ENCODE measurements around the gene PDGFRA. TPM values are rescaled to one million over a fixed set of nuclear protein-coding genes. Genes with fewer than 3 reads are reported as not detected.
"Not testable (repeated sequence)": the region's sequence is repeated elsewhere in the genome, so short reads cannot be mapped to it uniquely, and the experiment has no call there.

PDGFRA gene
- total RNA-seq, 2 donors from 2014 or later: 20.5 to 32.5 TPM

GRCh38 chr4:54233697-54234496, 4.8 kb downstream of the PDGFRA start:
- H3K4me3 ChIP-seq: peak overlapping the region; percentile 46
- H3K27ac ChIP-seq: peak overlapping the region; percentile 57
- H3K4me1 ChIP-seq: peaks cover 23% of the 10 kb centered on the region
- intact Hi-C loops (cut with DNase I): loop anchor here (5.0 to 10.0 kb wide), 5 partner anchors 307 to 1857 kb away; no protein-coding TSS in a partner anchor
- peak overlapping the region in 1 of 2 donors; percentile 0 for H3K9ac ChIP-seq (ENCODE audit: low read depth in 2 of 2, low read length in 2 of 2)
- H3K36me3 ChIP-seq: no peaks in the 10 kb centered on the region
- H3K27me3 ChIP-seq: peaks cover 42% of the 10 kb centered on the region
- peak; percentile 70 for DNase-seq
- no peaks in the 10 kb centered on the region for H3K9me3 ChIP-seq
- TF ChIP-seq CTCF (IDR thresholded peaks at IDR 0.05): peak; percentile 90

- TF ChIP-seq CTCF (IDR thresholded peaks at IDR 0.05): no peak
- Histone ChIP-seq H3K36me3 (no peaks in the 10 kb centered on the region), H3K27me3 (peaks cover 35% of the 10 kb centered on the region), H3K9ac (ENCODE audit: low read depth in 2 of 2, low read length in 2 of 2) (no peak overlapping the region), H3K4me1 (peaks cover 23% of the 10 kb centered on the region), H3K9me3 (no peaks in the 10 kb centered on the region), H3K4me3 (peak overlapping the region; percentile 46), H3K27ac (no peak overlapping the region)
- intact Hi-C loops (cut with DNase I): loop anchor here (5.0 to 10.0 kb wide), 6 partner anchors 307 to 1857 kb away; no protein-coding TSS in a partner anchor
- DNase-seq: no peak
Measured at GRCh38 chr4:54234497-54235205, 5.6 kb downstream of the PDGFRA start.

GRCh38 chr4:54236316-54236715, 7.2 kb downstream of the PDGFRA start:
- intact Hi-C loops (cut with DNase I): loop anchor here (5.0 to 10.0 kb wide), 3 partner anchors 742 to 1692 kb away; no protein-coding TSS in a partner anchor
- H3K36me3 ChIP-seq; H3K9ac ChIP-seq (ENCODE audit: low read depth in 2 of 2, low read length in 2 of 2); H3K27ac ChIP-seq; DNase-seq; H3K9me3 ChIP-seq; H3K4me3 ChIP-seq: not testable (repeated sequence)
- Histone ChIP-seq H3K4me1 (peaks cover 16% of the 10 kb centered on the region), H3K27me3 (peaks cover 18% of the 10 kb centered on the region)

- Histone ChIP-seq H3K36me3 (no peaks in the 10 kb centered on the region), H3K9ac (ENCODE audit: low read depth in 2 of 2, low read length in 2 of 2) (no peak overlapping the region)
- intact Hi-C loops (cut with DNase I): loop anchor here (5.0 to 10.0 kb wide), 3 partner anchors 743 to 1693 kb away; no protein-coding TSS in a partner anchor
Measured at GRCh38 chr4:54237770-54238169, 8.7 kb downstream of the PDGFRA start.

GRCh38 chr4:54238389-54238788, 9.3 kb downstream of the PDGFRA start:
- Histone ChIP-seq H3K27me3 (no peaks in the 10 kb centered on the region), H3K27ac (no peak overlapping the region), H3K4me3 (no peak overlapping the region), H3K36me3 (no peaks in the 10 kb centered on the region), H3K4me1 (peaks cover 5% of the 10 kb centered on the region), H3K9me3 (no peaks in the 10 kb centered on the region), H3K9ac (ENCODE audit: low read depth in 2 of 2, low read length in 2 of 2) (no peak overlapping the region)
- DNase-seq: no peak
- intact Hi-C loops (cut with DNase I): loop anchor here (5.0 to 10.0 kb wide), 3 partner anchors 744 to 1694 kb away; no protein-coding TSS in a partner anchor
- no peak for TF ChIP-seq CTCF (IDR thresholded peaks at IDR 0.05)

More at GRCh38 chr4:54237770-54238169, 8.7 kb downstream of the PDGFRA start:
- H3K4me3 ChIP-seq: no peak overlapping the region
- TF ChIP-seq CTCF (IDR thresholded peaks at IDR 0.05): no peak
- H3K27ac ChIP-seq: no peak overlapping the region
- DNase-seq: no peak
- H3K9me3 ChIP-seq: no peaks in the 10 kb centered on the region
- peaks cover 5% of the 10 kb centered on the region for H3K4me1 ChIP-seq
- peaks cover 4% of the 10 kb centered on the region for H3K27me3 ChIP-seq

- intact Hi-C loops (cut with DNase I); H3K4me3 ChIP-seq; H3K4me1 ChIP-seq; H3K9me3 ChIP-seq; H3K9ac ChIP-seq (ENCODE audit: low read depth in 2 of 2, low read length in 2 of 2); DNase-seq; H3K27ac ChIP-seq; H3K27me3 ChIP-seq; H3K36me3 ChIP-seq: not testable (repeated sequence)
Measured at GRCh38 chr4:54241268-54241823, 12.3 kb downstream of the PDGFRA start.

GRCh38 chr4:54243541-54243940, 14.4 kb downstream of the PDGFRA start:
- H3K4me3 ChIP-seq; H3K9ac ChIP-seq (ENCODE audit: low read depth in 2 of 2, low read length in 2 of 2); H3K4me1 ChIP-seq; intact Hi-C loops (cut with DNase I); DNase-seq; H3K36me3 ChIP-seq; H3K27me3 ChIP-seq; H3K9me3 ChIP-seq; H3K27ac ChIP-seq: not testable (repeated sequence)

GRCh38 chr4:54252312-54252711, 23.2 kb downstream of the PDGFRA start:
- H3K36me3 ChIP-seq; DNase-seq; intact Hi-C loops (cut with DNase I): not testable (repeated sequence)

More at GRCh38 chr4:54252312-54252711, 23.2 kb downstream of the PDGFRA start:
- not testable (repeated sequence) for H3K27me3 ChIP-seq; H3K27ac ChIP-seq; H3K4me3 ChIP-seq; H3K4me1 ChIP-seq; H3K9ac ChIP-seq (ENCODE audit: low read depth in 2 of 2, low read length in 2 of 2); H3K9me3 ChIP-seq
